GM21423 (cell line): Measurements from ENCODE around the gene SNCB.

Experiments
- ATAC-seq: cut with Tn5 transposase; IDR thresholded peaks from one replicate; pipeline ENCODE4 v1.9.1; 2021; ENCODE audit warnings: mild to moderate bottlenecking, moderate library complexity; ENCODE audit not compliant: unreplicated experiment

Gene SNCB

DNA sequence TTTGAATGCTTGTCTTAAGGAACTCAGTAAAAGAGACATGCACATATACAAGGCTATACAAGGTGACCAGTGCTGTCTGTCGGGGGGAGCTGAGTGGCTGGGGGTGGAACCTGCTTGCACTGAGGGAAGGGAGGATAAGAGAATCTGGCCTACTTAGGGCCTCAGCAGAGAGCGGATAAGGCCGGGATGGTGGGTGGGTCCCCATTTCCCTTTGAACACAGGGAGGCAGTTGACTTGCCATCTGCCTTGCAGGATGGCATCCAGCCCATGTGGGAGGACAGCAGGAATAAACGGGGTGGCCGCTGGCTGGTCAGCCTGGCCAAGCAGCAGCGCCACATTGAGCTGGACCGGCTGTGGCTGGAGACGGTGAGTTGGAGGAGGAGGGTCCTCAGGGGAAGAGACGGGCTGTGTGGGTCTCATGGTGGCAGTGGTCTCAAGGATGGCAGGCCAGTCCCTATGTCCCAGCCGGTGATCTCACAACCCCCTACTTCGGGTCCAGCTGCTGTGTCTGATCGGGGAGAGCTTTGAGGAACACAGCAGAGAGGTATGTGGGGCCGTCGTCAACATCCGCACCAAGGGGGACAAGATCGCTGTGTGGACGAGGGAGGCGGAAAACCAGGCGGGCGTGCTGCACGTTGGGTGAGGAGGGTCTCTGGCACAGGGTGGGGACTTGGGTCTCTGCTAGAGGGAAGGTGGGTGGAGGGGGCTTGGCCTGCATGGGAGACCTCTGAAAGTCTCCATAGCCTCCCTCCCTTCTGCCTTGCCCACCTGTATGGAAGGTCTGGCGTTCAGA is 14.7 kb upstream of the SNCB start:
- no peak for ATAC-seq

DNA sequence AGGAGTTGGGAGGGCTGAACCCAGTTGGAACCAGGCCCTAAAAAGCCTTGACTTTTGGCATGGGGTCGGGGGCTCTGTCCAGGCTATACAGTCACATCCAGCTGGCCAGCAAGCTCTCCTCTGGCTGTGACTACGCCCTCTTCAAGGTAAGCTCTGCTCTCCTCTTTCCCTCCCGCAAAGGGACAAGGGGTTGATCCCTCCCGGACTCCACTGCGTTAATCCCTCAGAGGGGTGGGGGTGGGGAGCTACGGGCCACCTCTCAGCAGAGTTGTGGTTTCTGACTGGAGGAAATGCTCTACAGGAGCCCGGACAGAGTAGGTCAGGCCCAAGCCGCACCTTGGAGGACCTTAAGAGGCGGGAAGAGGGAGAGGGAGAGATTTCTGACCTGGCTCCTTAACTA is 14.0 kb upstream of the SNCB start:
- ATAC-seq: no peak

DNA sequence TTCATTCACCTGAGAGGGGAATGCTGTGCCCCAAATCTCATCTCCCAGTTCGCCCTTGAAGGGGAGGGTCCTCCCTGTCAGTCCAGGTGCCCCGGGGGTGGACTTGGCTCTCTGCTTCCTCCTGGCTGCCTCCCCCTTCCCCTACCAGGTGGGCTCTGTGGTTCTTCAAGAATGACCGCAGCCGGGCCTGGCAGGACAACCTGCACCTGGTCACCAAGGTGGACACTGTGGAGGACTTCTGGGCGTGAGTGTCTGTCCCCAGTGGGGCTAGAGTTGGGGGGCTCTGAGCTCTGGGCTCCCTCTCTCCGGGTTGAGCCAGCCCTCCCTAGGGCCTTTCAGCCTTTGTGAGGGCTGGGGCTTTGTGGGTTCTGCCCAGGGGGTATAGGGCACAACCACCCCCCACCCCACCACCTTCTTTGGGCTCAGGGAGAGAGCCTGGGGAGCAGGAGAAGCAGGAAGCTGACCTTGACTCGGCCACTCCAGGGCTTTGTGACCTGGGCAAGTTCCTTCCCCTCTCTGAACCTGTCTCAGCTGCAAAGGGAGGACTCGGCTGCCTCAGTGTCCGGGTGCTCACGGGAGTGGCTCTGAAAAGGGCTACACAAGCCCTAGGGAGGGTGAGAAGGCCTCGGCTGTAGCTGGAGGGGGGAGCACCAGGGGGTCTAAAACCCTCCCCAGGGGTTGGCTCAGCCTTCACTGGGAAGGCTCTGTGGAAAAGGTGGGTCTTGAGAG is 13.3 kb upstream of the SNCB start:
- no peak for ATAC-seq

DNA sequence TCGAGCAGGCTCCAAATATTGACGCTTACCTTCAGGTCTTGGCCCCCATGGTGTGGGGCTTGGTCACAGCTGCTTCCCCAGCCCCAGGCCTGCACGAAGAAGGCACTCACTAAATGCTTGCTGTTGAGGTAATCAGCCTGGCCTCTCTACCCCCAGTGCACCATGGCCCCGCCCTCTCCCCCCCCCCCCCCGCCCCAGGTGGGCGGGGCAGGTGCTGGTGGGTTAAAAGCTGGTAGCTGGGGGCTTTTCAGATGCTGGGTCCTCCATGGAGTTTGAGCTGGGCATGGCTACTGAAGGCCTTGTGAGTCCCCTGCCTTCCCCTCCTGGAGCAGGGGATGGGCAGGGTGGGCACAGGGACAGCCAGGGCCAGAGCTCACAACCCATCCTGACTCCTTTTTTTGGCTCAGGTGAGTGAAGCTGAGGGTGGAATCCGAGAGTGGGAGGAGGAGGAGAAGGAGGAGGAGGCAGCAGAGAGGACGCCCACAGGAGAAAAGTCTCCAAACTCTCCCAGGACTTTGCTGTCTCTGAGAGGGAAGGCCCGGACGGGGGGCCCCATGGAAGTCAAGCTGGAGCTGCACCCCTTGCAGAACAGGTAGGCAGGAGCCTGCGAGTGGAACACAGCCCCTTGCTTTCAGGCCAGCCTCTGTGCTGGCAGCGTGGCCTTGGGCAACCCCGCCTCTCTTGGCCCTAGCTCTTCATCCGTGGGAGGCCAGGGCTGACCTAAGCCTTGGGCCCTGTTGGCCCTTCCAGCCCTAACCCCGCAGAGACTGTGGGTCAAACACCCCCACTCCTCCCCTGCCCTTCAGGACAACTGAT is 12.5 kb upstream of the SNCB start:
- ATAC-seq: no peak

DNA sequence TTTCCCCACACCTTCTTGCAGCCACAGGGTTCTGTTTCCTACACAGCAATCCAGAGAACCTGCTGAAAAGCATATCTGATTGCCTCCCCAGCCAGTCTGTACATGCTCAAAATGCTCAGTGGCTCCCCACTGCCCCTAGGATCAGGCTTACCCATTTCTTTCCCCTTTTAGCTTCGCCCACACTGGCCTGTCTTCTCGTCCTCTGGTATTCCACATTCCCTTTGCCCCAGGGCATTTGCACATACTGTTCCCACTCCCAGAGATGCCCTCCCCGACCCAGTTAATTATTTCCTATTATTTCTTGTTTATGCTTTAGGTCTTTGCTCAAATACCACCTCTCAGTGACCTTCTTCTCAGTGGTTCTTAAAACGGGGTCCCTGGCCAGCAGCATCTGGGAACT is 10.3 kb upstream of the SNCB start:
- ATAC-seq: no peak

DNA sequence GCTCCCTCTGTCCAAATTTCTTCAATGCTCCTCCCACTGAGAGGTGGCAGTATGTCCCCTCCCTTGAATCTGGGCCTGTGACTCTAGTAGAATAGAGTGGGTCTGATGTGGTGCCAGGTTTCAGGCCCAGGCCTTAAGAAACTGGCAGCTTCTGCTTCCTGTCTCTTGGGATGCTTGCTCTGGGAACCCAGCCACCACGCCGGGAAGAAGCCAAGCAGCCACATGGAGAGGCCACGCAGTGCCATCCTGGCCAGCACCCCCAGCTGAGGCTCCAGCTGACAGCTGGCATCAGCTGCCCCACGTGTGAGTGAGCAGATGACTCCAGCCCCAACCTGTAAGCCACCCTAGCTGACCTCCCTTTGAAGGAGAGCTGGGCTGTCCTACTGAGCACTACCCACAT is 9.6 kb upstream of the SNCB start:
- ATAC-seq: no peak

DNA sequence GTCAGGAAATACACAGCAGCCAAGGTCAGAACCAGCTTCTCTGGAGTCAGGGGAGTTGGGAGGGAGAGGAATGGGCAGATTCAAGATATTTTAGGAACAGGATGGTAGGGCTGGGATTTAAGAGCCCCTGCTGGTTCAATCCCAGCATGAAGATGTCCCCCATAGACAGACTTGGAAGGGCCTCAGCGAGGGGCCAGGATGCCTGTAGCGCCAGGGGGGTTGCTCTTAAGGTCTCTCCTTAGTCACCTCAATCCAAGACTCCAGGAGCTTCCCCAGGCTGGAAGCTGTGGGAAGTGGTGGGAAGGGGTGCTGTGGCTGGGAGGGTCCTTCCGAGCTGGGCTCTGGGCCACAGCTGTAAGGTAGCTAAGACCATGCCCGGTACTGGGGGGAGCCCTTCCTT is 8.9 kb upstream of the SNCB start:
- ATAC-seq: no peak

DNA sequence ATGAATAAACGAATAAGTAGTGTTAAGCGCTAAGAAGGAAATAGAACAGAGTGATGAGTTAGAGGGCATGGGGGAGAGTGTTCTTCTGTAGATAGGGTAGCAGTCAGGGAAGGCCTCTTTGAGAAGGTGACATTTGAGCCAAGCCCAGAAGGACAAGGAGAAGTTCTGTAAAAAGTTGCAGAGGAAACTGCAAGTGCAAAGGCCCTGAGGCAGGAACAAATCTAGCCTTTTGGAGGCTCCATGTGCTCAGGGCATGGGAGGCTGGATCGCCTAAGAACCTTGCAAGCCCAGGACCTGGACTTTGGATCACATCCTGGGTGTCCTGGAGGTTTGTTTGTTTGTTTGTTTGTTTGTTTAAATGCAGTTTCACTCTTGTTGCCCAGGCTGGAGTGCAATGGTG is 8.1 kb upstream of the SNCB start:
- no peak for ATAC-seq

DNA sequence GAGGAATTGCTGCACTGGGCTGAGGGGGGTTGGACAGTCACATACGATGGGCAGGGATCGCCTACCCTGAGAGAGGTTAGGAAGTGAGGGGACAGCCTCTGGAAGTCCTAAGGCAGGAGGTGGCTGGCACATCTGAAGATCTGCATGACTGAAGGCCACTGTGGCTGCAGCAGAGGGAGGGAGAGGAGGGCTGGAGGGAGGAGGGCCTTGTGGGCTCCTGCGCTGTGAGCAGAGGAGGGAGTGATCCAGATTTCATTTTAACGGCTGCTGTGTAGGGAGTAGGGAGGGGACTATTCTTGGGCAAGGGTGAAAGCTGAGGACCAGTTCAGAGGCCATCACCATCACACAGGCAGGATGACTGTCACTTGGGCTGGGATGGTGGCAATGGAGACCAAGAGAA is 7.2 kb upstream of the SNCB start:
- ATAC-seq: no peak

DNA sequence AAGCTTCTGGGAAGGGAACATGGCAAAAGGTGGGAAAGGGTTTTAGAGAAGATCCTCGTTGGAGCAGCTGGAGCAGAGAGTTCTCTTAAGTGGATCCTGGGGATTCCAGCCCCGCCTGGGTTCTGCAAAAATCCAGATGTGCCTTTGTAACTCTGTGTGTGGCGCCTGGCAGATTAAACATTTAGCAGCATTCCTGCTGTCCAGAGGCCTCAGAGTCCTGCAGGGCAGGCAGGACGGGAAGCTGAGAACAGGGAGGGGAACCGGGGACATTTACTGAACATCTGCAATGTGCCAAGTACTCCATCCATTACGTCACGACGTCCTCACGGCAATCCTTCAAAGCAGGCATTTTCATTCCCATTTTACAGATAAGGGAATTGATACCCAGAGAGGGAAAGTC is 6.1 kb upstream of the SNCB start:
- ATAC-seq: no peak

DNA sequence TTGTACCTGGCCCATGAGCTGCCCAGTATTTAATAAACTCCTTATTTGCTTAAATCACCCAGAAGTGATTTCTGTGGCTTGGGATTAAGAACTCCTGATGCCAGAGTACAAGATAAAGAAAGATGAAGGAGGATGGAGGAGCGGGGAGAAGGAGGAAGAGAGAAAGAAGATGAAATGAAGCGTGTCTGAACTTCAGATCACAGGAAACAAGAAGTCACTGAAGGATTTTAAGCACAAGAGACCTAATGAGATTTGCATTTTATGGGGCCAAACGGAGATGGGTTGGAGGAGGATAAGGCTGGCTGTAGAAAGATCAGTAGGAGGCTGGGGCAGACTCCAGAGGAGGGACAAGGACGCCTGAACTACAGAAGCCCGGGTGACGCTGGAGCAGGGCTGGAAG is 3.3 kb upstream of the SNCB start:
- no peak for ATAC-seq

DNA sequence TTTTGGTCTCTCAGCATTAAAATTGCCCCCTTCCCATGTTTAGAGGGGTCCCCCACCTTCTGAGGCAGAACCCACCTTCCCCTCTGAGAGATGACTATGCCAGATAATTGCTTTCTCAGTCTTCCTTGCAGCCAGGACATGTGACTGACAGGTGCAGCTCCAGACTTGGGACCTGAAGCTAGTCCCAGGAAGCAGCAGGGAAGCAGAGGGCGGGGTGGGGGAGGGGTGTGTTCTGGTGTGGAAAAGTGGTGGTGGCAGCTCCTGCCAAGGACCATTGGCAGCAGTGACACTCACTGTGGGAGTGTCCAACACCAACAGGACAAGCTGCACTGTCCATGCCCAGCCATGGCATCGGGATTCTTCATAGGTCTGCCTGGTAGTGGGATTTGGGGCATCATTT is 2.4 kb upstream of the SNCB start:
- ATAC-seq: no peak

DNA sequence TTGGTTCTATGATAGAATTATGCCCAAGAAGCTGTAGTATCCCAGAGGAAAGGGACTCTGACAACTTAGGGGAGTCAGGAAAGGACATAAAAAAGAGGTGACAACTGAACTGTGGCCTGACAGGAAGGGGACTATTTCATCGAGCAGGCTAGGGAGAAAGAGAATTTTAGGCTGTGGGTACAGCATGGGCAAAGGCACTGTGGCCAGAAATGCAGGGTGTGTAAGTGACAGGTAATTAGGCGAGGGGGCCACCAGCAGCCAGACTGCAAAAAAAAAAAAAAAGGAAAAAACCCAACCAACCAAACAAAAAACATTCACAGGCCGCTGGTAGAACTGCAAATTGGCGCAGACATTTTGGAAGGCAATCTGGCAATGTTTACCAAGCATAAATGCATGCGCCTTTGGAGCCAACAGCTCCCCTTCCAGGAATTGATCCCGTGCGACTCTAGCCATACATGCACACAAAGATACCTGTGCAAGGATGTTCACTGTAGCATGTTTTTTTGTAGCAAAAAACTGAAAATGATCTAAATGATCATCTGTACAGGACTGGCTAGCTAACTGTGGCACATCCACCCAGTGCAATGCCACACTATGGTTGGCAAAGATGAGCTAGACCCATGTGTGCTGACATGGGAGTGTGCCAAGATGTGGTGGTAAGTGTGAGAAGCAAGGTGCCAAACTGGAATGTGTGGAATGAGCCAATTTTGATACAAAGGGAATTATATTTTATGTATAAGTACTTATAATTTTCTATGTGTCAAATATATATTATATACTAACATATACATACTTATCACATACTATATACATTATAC is 1.3 kb upstream of the SNCB start:
- ATAC-seq: no peak

DNA sequence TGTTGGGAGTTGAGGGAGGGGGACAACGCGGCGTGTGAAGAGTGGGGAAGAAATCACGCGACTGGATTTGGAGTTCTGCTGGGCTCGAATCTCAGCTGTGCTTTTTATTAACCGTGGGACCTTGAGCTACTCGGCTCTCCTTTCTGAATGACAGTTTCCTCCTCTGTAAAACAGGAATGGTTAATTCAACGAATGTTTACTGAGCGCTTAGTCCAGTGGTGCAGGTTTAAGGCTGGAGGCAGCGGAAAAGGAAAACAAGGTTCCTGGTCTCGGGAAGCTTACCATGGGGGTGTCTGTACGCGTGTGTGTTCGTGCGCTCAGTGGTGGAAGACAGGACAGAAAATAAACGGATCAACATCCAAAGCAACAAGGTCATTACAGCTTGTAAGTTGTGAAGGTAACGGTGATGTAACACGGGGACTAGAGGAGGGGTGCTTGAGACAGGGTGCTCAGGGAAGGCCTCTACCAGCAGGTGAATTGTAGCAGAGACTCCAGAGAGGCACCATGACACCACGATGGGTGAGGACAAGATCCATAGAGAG is 418 bp upstream of the SNCB start:
- no peak for ATAC-seq

DNA sequence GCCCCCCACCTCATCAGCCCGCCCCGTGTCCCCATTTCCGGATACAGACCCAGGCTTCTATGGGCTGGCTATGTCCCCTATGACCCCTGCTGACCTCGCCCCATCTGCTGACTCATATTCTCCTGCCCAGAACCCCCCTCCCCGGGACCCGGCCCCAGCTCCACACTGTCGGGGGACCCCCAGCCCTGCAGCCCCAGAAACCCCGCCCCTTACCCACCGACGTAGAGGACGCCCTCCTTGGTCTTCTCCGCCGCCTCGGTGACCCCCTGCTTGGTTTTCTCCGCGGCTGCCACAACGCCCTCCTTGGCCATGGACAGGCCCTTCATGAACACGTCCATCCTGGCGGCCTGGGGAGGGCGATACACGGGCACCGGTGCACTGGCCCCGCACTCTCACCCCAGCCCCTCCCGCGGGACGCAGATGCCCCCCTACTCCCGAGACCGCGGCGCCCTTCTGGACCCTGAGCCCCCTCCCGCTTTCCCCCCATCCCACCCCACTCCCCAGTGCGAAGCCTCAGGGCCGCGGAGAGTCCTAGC is 949 bp downstream of the SNCB start:
- ATAC-seq: no peak

DNA sequence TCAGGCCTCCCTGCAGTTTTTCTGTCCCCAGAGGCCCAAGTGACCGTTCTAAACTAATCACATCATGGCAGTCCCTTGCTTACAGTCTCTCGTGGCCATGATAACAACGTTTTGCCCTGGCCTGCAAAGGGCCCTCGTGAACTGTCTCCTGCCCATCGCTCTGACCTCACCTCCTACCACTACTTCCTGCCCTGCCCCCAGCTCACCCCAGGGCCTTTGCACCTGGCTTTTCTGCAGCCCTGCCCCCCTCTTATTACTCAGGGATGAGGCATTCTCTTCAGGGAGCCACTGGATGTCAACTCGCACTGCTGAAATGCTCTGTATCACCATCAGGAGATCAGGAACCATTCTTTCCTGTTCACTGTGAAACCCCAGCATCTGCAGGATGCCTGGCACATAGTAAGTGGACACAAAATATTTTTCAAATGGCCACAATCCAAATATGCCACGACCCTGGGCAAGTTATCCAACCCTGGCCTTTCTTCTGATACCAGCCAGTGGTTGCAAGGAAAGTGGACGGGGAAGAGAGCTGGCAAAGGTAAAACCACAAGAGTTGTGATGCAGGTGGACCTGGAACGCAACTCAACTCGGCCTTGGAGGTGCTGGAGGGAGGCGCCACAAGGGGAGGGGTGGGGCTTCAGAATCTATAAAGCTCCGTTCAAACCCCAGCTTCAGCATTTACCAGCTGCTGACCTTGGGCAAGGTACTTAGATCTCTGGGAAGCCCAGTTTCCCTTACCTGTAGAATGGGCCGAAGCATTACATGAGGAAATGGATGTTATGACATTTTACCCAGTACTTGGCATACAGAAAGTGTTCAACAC is 1.7 kb downstream of the SNCB start:
- ATAC-seq: no peak

DNA sequence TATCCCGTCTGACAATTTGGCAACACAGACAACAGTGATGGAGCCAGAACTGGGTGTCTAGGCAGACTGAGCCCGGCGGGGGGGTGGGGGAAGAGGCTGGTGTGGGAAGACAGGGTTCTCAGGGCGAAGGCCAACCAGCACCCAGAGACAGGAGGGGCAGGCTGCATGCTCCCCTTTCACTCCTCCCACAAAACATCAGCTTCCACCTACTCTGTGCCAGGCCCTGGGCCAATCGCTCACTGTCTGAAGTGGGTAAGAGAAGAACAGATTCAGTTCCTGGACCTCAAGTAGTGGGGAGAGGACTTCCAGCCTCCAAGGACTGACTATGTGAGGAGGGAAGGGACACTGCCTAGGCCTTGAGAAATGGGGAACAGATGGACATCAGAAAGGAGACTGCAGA is 2.8 kb downstream of the SNCB start:
- no peak for ATAC-seq

DNA sequence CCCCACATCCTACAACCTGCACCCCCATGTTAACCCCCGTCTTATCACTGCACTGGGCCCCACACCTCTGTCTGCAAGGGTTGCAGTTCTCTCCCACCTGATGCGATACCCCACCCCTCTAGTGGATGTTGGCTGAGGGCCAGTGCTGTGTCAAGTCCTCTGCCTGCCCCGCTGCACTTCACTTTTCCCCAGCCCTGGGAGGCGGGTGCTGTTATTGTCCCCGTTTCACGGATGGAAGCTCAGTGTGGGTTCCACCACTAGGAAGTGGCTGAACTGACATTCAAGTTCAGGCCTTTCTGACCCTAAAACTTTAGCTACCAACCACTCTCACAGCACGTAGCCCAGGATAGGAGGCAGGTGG is 3.5 kb downstream of the SNCB start:
- no peak for ATAC-seq

DNA sequence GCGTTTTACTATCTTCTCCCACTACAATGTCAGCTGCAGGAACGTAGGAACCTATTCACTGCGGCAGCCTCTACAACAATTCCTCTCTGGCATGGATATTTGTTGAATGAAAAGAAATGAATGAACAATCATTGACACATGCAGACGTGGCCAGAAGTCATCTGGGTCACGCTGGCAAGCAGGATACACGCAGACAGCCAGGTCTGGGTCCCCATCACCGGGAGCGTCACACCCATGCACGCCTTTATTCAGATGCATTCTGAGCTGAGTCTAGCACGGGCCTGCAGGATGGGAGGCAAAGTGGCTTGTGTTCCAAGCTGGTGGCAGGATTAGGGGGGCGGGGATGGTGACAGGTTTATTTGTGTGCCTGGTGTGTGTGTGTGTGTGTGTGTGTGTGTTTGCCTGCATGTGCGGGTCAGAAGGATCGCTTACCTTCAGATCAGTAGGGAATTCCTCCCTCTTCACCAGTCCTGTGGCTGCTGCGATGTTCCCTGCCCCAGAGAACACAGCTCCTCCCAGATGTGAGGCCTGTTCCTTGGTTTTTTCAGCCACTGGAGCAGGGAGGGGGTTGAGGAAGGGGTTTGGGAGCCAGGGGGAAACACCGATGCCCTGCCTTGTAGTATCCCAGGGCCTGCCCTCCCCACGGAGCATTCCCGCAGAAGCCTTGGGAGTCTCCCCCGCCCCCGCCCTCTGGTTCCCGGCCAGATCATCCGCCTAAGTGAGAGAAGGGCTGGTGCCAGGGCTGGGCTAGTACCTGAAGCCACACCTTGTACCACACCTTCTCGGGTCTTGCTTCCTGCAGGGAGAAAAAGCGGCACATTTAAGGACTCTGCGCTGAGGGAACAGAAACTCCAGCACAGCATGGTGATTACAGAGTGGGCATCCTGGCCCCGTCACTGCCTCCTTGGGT is 4.1 kb downstream of the SNCB start:
- ATAC-seq: no peak
